ENCODE data around the gene FANCE. TPM values are rescaled to one million over a fixed set of nuclear protein-coding genes. Genes with fewer than 3 reads are reported as not detected.

Gene FANCE
- polyA plus RNA-seq, 3 donors = 9.7 to 10.8 (median 10.6) TPM

- DNase-seq = no peak
Observed at GRCh38 chr6:35483062-35483461, 30.9 kb downstream of the FANCE start.

- no peak for DNase-seq
Observed at GRCh38 chr6:35483490-35483889, 31.4 kb downstream of the FANCE start.

GRCh38 chr6:35483893-35484645 is 31.9 kb downstream of the FANCE start:
- no peak for DNase-seq

- no peak for DNase-seq
Observed at GRCh38 chr6:35484921-35485392, 32.8 kb downstream of the FANCE start.

- DNase-seq = no peak
Observed at GRCh38 chr6:35485402-35485877, 33.3 kb downstream of the FANCE start.

DNA sequence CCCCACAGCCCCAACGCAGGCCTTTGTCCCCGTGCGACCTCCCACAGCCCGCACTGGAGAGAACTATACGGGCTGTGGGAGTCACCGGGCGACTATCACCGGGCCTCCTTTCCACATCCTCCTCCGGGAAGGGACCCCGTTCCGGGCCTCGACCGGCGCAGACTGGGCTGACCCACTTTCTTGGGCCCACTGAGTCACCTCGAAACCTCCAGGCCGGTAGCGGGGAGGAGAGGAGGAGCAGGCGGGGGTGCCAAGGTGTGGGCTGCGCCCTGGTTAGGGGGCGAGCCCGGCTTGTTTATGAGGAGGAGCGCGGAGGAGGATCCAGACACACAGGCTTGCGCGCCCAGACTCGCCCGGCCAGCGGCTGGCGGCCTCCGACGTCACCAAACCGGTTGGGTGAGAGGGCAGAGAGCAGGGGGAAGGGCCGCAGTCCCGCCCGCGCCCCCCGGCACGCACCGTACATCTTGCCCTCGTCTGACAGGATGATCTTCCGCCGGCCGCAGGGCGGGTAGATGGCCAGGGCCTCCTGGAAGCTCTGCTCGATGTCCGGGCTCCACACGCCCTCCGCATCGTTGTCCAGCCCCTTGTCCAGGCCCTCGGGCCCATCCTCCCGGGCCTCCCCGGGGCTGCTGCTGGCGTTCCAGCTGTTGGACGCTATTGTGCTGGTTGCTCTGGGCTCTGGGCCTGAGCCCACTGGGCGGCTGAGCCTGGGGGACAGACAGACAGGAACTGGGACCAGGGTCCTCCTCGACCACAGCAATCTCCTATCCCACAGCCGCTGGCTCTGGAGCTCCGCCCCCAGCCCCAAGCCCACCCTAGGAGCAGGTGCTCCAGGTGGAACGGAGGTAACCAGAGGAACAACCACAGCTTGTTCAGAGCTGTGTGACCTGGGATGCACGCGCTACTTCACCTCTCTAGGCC is 34.1 kb downstream of the FANCE start:
- peak; percentile 79 for DNase-seq

DNA sequence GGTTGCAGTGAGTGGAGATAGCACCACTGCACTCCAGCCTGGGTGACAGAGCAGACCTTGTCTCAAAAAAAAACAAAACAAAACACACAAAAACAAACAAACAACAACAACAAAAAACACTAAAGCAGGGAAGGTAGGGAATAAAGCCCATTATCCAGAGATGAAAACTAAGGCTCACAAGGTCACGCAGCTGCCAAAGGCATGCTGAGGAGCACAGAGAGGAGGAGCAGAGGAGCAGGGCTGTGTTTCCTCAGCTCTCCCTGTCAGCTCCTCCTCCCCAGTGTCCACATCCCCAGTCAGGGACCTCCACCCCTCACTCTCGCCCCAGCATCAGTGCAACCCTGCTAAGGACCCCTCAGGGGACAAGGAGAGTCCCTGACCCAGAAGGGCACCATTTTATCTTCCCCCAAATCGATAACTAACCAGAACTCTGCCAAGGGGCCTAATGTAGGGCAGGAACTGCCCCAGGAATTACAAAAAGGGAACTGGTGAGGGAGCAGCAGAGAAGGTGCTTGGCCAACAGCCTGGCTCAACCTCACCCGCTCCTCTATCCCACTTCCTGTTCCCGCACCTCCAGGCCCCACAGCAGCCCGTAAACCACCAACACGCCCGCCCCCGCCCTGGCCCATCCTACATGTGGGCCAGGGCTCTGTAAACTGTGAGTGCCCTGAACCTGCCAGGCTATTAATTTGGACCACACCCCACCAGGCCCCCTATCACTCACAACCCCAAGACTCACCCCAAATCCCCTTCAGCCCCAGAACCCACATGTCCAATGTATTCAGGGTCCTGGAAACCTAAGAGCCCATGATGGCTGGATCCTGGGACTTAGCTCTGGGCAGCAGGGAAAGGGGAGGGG is 35.7 kb downstream of the FANCE start:
- no peak for DNase-seq

DNA sequence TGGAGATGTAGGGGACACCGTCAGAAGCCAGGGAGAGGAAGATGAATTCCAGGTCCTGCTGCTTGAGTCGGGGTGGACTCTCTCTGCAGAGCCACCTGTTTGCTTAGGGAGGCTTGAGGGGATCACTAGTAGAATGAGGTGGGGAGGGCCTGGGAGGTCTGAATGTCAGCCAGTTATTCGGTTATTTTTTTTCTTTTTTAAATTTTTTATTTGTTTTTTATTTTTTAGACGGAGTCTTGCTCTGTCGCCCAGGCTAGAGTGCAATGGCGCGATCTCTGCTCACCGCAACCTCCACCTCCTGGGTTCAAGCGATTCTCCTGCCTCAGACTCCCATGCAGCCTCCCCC is 36.4 kb downstream of the FANCE start:
- no peak for DNase-seq

DNA sequence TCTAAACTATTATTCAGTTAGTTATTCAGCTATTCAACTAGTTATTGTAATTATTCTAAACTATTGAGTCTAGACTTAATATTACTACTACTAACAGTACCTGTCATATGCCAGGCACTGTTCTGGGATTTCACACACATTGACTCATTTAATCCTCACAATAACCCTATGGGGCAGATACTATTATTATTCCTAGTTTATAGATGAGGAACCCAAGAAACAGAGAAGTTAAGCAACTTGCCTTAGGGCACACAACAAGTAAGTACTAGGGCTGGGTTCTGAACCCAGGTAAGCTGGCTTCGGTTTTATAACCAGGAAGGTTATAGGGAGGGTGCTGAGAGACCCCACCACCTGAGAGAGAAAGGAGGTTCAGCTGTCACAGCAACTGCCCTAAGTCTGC is 36.9 kb downstream of the FANCE start:
- DNase-seq = no peak

DNA sequence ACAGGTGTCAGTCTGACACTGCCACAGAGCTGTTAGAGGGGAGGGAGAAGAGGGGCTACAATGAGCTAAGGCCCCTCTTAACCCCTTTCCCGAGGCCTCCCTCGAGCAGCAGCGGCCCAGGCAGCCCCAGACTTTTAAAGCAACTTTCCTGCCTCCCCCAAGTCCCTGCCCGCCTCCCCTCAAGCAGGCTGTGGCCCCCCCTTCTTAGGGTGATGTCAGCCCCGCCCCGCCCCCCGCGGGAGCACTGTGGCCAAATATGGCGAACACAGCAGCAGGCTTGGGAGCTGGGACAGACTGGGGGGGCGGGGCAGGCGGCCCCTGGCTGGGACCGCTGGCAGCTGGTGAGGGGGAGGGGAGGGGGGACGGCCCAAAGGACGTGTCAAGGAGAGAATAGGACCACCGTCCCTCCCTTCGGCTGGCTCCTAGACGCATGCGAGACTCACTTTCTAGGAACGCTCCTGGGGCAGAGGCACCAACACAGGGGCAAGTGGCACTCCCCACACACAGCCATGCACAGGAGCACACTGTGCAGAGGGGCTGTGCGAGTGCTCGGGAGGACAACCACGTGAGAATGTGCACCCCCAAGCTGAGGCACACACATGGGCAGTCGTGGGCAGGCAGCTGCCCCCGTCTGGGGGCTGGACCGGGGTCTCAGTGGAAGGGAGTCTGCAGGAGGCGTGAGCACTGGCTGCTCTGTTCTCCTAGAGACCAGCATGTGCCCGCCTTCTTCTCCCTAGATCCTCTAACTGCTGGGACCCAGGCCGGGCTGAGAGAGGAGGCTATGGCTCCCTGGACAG is 38.1 kb downstream of the FANCE start:
- DNase-seq = no peak

- no peak for DNase-seq
Observed at GRCh38 chr6:35490821-35491557, 38.9 kb downstream of the FANCE start.

- no peak for DNase-seq
Observed at GRCh38 chr6:35491558-35492257, 39.6 kb downstream of the FANCE start.

DNA sequence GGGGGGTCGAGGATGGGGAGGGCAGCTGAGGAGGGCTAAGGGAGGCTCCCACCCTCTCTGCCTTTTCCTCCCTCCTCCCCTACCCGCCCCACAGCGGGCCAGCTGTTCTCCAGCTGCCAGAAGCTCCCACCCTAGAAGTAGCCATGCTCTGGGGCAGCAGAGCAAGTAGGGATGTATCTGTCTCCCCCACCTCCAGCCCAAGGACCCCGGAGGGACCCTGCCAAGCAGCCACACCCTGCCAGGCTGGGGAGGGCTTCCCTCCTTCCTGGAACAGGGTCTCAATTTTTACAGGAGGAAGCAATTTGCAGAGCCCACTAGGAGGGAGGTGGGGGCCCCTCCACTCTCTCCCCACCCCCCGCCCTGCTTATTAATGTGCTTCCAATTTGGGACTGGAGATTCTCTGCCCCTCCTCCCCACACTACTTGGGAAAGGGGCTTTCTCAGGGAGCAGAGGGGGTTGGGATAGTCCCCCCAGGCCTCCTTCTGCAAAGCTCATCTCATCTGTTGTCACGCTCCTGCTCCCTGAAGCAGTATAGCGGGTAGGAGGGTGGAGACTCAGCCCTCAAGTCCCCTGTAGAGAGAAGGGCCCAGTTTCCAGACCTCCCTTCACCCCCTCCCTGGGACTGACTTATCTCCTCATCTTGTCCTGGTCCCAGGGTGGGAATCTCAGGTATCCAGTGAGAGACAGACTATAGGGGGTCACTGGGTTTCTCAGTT is 40.3 kb downstream of the FANCE start:
- no peak for DNase-seq

DNA sequence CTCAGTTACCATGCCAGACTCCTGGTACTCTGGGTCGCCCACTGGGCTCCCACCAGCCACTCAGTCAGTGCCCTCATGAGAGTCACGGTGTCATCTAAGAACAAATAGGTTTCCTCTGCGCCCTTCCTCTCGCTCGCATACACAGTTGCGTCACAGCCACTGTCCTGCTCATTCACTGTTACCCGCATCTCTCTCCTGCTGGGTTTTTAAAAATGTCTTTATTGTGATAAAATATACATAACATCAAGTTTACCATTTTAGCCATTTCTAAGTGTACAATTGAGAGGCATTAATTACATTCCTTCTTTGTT is 40.8 kb downstream of the FANCE start:
- DNase-seq = no peak

GRCh38 chr6:35493307-35493983 is 41.3 kb downstream of the FANCE start:
- DNase-seq = no peak

DNA sequence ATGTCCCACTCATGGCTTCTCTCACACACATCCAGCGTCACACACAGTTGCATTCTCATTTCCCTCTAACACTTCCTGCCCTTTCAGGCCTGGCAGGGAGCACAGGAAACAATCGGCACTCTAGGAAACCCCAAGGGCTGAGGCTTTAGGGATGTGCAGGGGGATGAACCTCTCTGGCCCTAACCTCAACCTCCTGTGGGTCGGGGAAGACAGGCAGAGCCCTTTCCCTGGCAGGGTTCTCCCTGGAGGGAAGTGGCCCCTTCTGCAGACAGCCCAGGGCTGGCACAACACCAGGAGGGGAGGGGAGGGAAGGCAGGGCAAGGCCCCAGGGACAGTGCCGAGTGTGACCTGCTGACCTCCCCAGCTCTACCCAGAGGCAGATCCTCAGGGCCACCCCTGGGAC is 42.0 kb downstream of the FANCE start:
- DNase-seq = no peak

DNA sequence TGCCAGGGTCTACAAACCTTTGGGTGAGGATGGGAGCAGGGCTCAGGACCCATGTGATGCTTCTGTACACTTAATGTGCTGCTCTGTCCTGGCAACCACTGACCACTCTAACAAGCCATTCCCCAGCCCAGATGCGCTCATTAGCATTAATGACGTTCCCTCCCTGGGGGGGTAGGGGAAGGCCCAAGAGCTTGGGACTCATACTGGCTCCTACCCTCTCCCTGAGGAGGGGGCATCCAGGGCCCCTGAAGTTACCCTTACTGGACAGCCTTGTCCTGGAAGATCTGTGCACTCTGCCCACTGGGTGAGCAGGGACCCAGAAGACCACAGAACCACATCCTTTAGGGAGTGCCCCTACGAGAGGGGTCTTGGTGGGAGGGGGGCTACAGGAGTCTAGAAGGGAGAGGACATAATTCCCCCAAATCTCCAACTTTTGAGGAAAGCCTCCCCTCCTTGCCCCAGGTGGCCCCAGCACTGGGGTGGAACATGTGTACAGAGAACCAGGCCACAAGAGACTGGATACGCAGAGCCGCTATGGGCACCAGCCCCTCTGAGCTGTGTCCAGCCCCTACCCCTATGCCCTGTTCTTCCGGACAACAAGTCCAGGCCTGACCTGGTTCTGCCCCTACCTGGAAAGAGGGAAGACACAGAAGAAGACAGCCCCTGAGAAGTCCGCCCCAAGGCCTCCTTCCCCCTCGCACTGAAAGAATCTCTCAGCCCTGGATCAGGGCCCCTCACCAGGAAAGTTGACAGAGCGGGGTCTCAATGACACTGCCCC is 43.3 kb downstream of the FANCE start:
- DNase-seq = no peak
